ENCODE data around the gene CHI3L1. TPM values are rescaled to one million over a fixed set of nuclear protein-coding genes. Genes with fewer than 3 reads are reported as not detected.

CHI3L1 gene
- total RNA-seq, 4 donors from 2014 or later = 1.9 to 2.5 TPM; not detected in 2

GRCh38 chr1:203130358-203130985, 56.0 kb downstream of the CHI3L1 start:
- H3K27me3 ChIP-seq = no peaks in the 10 kb centered on the region
- H3K9me3 ChIP-seq = no peaks in the 10 kb centered on the region
- H3K27ac ChIP-seq = no peak overlapping the region
- peak in 1 of 3 donors; percentile 22 for DNase-seq
- TF ChIP-seq POLR2A (IDR thresholded peaks at IDR 0.05) (no peak), CTCF (IDR thresholded peaks at IDR 0.05) (no peak)
- H3K4me3 ChIP-seq = no peak overlapping the region
- no peaks in the 10 kb centered on the region for H3K36me3 ChIP-seq
- peaks cover 0 to 27% (median 2%) of the 10 kb centered on the region in 4 donors for H3K4me1 ChIP-seq

DNA sequence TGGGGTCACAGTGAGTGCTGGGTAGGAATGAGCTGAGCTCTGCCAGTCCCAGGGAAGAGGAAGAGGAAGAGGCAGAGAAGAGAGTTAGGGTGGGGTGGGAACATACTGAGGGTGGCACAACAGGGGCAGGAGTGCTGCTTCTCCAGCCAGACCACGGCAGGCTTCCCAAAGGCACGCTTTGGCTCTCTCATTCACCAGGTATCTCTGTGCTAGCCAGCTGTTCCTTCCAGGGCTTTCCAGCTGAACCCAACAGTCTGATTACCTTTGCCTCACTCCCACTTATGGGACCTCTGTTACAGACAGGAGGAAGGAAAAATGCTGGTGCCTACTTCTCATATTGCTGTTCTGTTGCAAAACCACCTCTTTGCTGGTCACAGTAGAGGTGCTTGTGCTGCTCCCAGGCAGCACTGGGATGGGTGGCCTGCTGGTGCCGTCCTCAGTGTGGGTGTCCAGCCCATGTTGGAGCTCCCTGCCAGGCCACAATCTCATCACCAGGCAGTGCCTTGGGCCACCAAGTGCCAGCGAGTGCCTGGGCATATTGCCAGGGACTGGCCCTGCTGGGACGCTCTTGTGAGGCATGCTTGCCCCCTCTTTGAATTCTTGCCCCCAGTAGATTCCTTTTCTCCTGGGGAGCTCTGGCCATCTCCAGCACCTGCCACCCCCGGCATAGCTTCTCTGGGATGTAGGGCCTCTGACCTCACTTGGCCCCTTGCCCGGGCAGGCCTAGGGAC, 56.8 kb downstream of the CHI3L1 start:
- Histone ChIP-seq H3K4me1 (peaks cover 0 to 27% (median 2%) of the 10 kb centered on the region in 4 donors), H3K4me3 (no peak overlapping the region), H3K27me3 (no peaks in the 10 kb centered on the region), H3K27ac (no peak overlapping the region), H3K36me3 (no peaks in the 10 kb centered on the region), H3K9me3 (no peaks in the 10 kb centered on the region)
- peak in 1 of 3 donors; percentile 38 for DNase-seq
- TF ChIP-seq POLR2A (IDR thresholded peaks at IDR 0.05) (no peak), CTCF (IDR thresholded peaks at IDR 0.05) (no peak)

Other genes with a start within 250 kb of the CHI3L1 start
- 10 to 100 TPM; 33.8 to 80.8 (median 66.9) TPM for gene ADIPOR1, start 228.4 kb downstream of the CHI3L1 start, total RNA-seq
- 10 to 100 TPM; 11.6 to 20.8 (median 18.1) TPM for gene CYB5R1, start 219.4 kb downstream of the CHI3L1 start, total RNA-seq
- 10 to 100 TPM; 65.4 to 91.6 (median 80.4) TPM for gene TMEM183A, start 179.3 kb downstream of the CHI3L1 start, total RNA-seq
- 1 to 10 TPM in 2 of 4 donors, under 1 TPM in 1, not detected in 1; 0.54 to 1.8 (median 1.7) TPM for gene PPFIA4, start 160.2 kb downstream of the CHI3L1 start, total RNA-seq
- not detected for gene MYOG, start 100.7 kb downstream of the CHI3L1 start, total RNA-seq
- gene ADORA1, start 59.0 kb downstream of the CHI3L1 start, total RNA-seq = 1 to 10 TPM in 1 of 4 donors, not detected in 3; 1.5 TPM
- gene MYBPH, start 10.9 kb downstream of the CHI3L1 start, total RNA-seq = not detected
- 1 to 10 TPM in 1 of 4 donors, under 1 TPM in 1, not detected in 2; 0.67 to 4.1 TPM for gene CHIT1, start 43.0 kb upstream of the CHI3L1 start, total RNA-seq
- 100 to 1,000 TPM in 1 of 4 donors, 10 to 100 TPM in 3; 45.0 to 129 (median 58.8) TPM for gene BTG2, start 118.8 kb upstream of the CHI3L1 start, total RNA-seq
- gene FMOD, start 164.4 kb upstream of the CHI3L1 start, total RNA-seq = 10 to 100 TPM; 10.5 to 33.8 (median 12.2) TPM